ENCODE results near the gene FAT2. TPM values are rescaled to one million over a fixed set of nuclear protein-coding genes. Genes with fewer than 3 reads are reported as not detected.

FAT2 gene
- total RNA-seq, 1 donor from 2014 or later: 0.14 TPM

DNA sequence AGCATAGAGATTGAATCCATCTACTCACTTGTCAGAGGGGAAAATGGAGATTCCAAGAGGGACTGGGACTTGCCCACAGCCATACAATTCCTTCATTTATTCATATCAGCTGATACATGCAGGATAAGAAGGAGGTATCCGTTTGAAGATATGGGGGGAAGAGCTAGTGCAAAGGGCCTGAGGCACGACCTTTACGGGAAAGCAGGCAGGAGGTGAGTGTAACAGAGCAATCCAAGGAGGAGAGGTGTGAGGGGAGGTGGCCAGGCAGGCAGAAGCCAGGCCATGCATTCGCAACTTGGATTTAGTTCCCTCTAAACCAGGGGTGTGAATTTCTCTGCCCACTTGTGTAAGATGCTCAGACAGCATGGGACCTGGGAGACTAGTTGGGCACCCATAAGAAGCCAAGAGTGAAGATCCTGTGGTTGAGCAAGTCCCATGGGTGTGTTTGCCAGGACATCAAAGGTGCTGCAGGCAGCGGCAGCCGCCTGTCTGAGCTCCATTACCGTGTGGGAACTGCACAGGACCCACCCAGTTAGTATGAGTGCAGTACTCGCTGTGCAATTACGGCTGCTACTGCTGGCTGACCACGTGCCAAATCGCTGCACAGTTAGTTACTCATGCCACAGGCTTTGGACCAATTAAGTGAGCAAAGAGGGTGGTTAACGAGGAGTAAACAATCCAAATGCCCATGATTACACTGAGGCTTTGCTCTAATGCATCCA is 31.4 kb upstream of the FAT2 start:
- H3K36me3 ChIP-seq (ENCODE audit: insufficient read depth, low read length): no peaks in the 10 kb centered on the region
- TF ChIP-seq, protein P1, sequence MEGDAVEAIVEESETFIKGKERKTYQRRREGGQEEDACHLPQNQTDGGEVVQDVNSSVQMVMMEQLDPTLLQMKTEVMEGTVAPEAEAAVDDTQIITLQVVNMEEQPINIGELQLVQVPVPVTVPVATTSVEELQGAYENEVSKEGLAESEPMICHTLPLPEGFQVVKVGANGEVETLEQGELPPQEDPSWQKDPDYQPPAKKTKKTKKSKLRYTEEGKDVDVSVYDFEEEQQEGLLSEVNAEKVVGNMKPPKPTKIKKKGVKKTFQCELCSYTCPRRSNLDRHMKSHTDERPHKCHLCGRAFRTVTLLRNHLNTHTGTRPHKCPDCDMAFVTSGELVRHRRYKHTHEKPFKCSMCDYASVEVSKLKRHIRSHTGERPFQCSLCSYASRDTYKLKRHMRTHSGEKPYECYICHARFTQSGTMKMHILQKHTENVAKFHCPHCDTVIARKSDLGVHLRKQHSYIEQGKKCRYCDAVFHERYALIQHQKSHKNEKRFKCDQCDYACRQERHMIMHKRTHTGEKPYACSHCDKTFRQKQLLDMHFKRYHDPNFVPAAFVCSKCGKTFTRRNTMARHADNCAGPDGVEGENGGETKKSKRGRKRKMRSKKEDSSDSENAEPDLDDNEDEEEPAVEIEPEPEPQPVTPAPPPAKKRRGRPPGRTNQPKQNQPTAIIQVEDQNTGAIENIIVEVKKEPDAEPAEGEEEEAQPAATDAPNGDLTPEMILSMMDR (IDR thresholded peaks at IDR 0.05; ENCODE audit: insufficient read depth, low read depth, low read length): no peak
- no peak for TF ChIP-seq EZH2 (IDR thresholded peaks at IDR 0.05; ENCODE audit: insufficient read depth, low read length)
- no peaks in the 10 kb centered on the region for H4K20me1 ChIP-seq (ENCODE audit: insufficient read depth, low read length)
- Mint-ChIP-seq H3K27ac (ENCODE audit: unreplicated experiment) (no peak overlapping the region), H3K4me3 (ENCODE audit: unreplicated experiment) (no peak overlapping the region), H3K36me3 (ENCODE audit: low read depth, unreplicated experiment) (no peaks in the 10 kb centered on the region), H3K27me3 (ENCODE audit: low read depth, unreplicated experiment) (peaks cover 19% of the 10 kb centered on the region), H3K9me3 (ENCODE audit: unreplicated experiment) (no peaks in the 10 kb centered on the region), H3K4me1 (ENCODE audit: low read depth, unreplicated experiment) (peaks cover 14% of the 10 kb centered on the region)
- no peaks in the 10 kb centered on the region for H3K79me2 ChIP-seq (ENCODE audit: insufficient read depth, low read length)
- FAIRE-seq (no peak), DNase-seq (ENCODE audit: low read depth) (peak; percentile 4)
- no peak overlapping the region for H2AFZ ChIP-seq (ENCODE audit: low read depth, low read length)
- peaks cover 4% of the 10 kb centered on the region for H3K27me3 ChIP-seq (ENCODE audit: insufficient read depth, low read length)
- H3K4me1 ChIP-seq (ENCODE audit: insufficient read depth, low read length): peaks cover 10% of the 10 kb centered on the region
- H3K4me2 ChIP-seq (ENCODE audit: low read length): no peak overlapping the region
- no peak overlapping the region for H3K27ac ChIP-seq (ENCODE audit: low read depth, low read length)
- no peak overlapping the region for H3K4me3 ChIP-seq (ENCODE audit: insufficient read depth, low read depth, low read length)
- no peak overlapping the region for H3K9ac ChIP-seq (ENCODE audit: low read length)
- H3K9me3 ChIP-seq (ENCODE audit: insufficient read depth, low read depth, low read length): peaks cover 3% of the 10 kb centered on the region

DNA sequence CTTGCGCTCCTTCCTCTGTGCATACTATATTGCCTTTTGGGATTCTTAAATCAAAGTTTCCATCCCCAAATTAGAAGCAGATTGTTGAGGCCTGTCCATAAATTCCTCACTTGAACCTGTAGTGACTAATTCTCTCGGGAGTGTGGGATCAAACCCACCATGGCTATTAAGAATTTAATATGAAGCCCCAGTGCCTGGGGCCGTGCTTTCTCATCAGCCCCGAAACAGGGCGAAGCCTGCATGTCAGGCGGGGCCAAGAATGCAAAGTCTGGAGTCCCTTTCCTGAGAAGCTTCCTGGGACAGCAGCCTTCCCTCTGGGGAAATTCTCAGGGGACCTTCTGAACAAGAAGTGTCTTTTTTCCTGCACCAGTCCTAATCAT is 29.3 kb upstream of the FAT2 start:
- Histone ChIP-seq H3K4me3 (ENCODE audit: insufficient read depth, low read depth, low read length) (no peak overlapping the region), H3K9ac (ENCODE audit: low read length) (no peak overlapping the region), H3K4me2 (ENCODE audit: low read length) (peak overlapping the region; percentile 25), H4K20me1 (ENCODE audit: insufficient read depth, low read length) (no peaks in the 10 kb centered on the region), H3K27ac (ENCODE audit: low read depth, low read length) (no peak overlapping the region), H3K4me1 (ENCODE audit: insufficient read depth, low read length) (peaks cover 8% of the 10 kb centered on the region), H3K9me3 (ENCODE audit: insufficient read depth, low read depth, low read length) (peaks cover 3% of the 10 kb centered on the region), H2AFZ (ENCODE audit: low read depth, low read length) (no peak overlapping the region), H3K36me3 (ENCODE audit: insufficient read depth, low read length) (no peaks in the 10 kb centered on the region), H3K79me2 (ENCODE audit: insufficient read depth, low read length) (no peaks in the 10 kb centered on the region), H3K27me3 (ENCODE audit: insufficient read depth, low read length) (peaks cover 6% of the 10 kb centered on the region)
- Mint-ChIP-seq H3K4me1 (ENCODE audit: low read depth, unreplicated experiment) (peaks cover 18% of the 10 kb centered on the region), H3K27ac (ENCODE audit: unreplicated experiment) (no peak overlapping the region), H3K9me3 (ENCODE audit: unreplicated experiment) (no peaks in the 10 kb centered on the region), H3K27me3 (ENCODE audit: low read depth, unreplicated experiment) (peaks cover 19% of the 10 kb centered on the region), H3K4me3 (ENCODE audit: unreplicated experiment) (no peak overlapping the region), H3K36me3 (ENCODE audit: low read depth, unreplicated experiment) (no peaks in the 10 kb centered on the region)
- FAIRE-seq: no peak
- no peak for TF ChIP-seq EZH2 (IDR thresholded peaks at IDR 0.05; ENCODE audit: insufficient read depth, low read length)
- TF ChIP-seq, protein P1 (IDR thresholded peaks at IDR 0.05; ENCODE audit: insufficient read depth, low read depth, low read length): no peak
- no peak for DNase-seq (ENCODE audit: low read depth)

GRCh38 chr5:151619812-151620460 is 28.8 kb upstream of the FAT2 start:
- TF ChIP-seq, protein P1 (IDR thresholded peaks at IDR 0.05; ENCODE audit: insufficient read depth, low read depth, low read length): no peak
- no peak for TF ChIP-seq EZH2 (IDR thresholded peaks at IDR 0.05; ENCODE audit: insufficient read depth, low read length)
- H3K9ac ChIP-seq (ENCODE audit: low read length): no peak overlapping the region
- Mint-ChIP-seq H3K9me3 (ENCODE audit: unreplicated experiment) (peaks cover 1% of the 10 kb centered on the region), H3K27me3 (ENCODE audit: low read depth, unreplicated experiment) (peaks cover 19% of the 10 kb centered on the region), H3K4me3 (ENCODE audit: unreplicated experiment) (no peak overlapping the region), H3K36me3 (ENCODE audit: low read depth, unreplicated experiment) (no peaks in the 10 kb centered on the region), H3K27ac (ENCODE audit: unreplicated experiment) (no peak overlapping the region), H3K4me1 (ENCODE audit: low read depth, unreplicated experiment) (peaks cover 23% of the 10 kb centered on the region)
- H3K79me2 ChIP-seq (ENCODE audit: insufficient read depth, low read length): no peaks in the 10 kb centered on the region
- H3K27me3 ChIP-seq (ENCODE audit: insufficient read depth, low read length): peaks cover 2% of the 10 kb centered on the region
- H4K20me1 ChIP-seq (ENCODE audit: insufficient read depth, low read length): no peaks in the 10 kb centered on the region
- H3K27ac ChIP-seq (ENCODE audit: low read depth, low read length): no peak overlapping the region
- DNase-seq (ENCODE audit: low read depth): no peak
- no peaks in the 10 kb centered on the region for H3K36me3 ChIP-seq (ENCODE audit: insufficient read depth, low read length)
- H2AFZ ChIP-seq (ENCODE audit: low read depth, low read length): no peak overlapping the region
- no peak overlapping the region for H3K4me3 ChIP-seq (ENCODE audit: insufficient read depth, low read depth, low read length)
- peaks cover 3% of the 10 kb centered on the region for H3K9me3 ChIP-seq (ENCODE audit: insufficient read depth, low read depth, low read length)
- peaks cover 8% of the 10 kb centered on the region for H3K4me1 ChIP-seq (ENCODE audit: insufficient read depth, low read length)
- H3K4me2 ChIP-seq (ENCODE audit: low read length): peak overlapping the region; percentile 25
- no peak for FAIRE-seq
